OCI-LY1 (cell line): ENCODE measurements around the gene HLA-DRA.

Experiments used
- H2AFZ ChIP-seq: fragments of 200-600 bp; sonication (generic), shearing (Covaris generic); 2 replicates; pipeline ENCODE4 v1.6.0; 2014; ENCODE audit warnings: antibody characterized with exemption, mild to moderate bottlenecking, low read length
- H3F3A ChIP-seq: fragments of 200-600 bp; sonication (generic), shearing (Covaris generic); 2 replicates; pipeline ENCODE4 v1.6.0; 2014; ENCODE audit warnings: mild to moderate bottlenecking, antibody characterized with exemption, low read length, moderate library complexity; ENCODE audit not compliant: insufficient read depth
- H3K27ac ChIP-seq: fragments of 200-600 bp; sonication (generic); 2 replicates; pipeline ENCODE4 v1.5.1; 2014; ENCODE audit warnings: low read length, mixed run types, mild to moderate bottlenecking, low read depth; ENCODE audit not compliant: poor library complexity, severe bottlenecking
- H3K27me3 ChIP-seq: fragments of 200-600 bp; sonication (generic); 2 replicates; pipeline ENCODE4 v1.6.0; 2014; ENCODE audit warnings: antibody characterized with exemption, mild to moderate bottlenecking, low read length, moderate library complexity; ENCODE audit not compliant: insufficient read depth
- H3K36me3 ChIP-seq: fragments of 200-600 bp; sonication (generic); 2 replicates; pipeline ENCODE4 v1.6.1; 2014; ENCODE audit warnings: mild to moderate bottlenecking, antibody characterized with exemption, low read length, moderate library complexity, mixed read lengths; ENCODE audit not compliant: insufficient read depth
- H3K4me1 ChIP-seq: fragments of 200-600 bp; sonication (generic); 2 replicates; pipeline ENCODE4 v1.5.1; 2014; ENCODE audit warnings: mild to moderate bottlenecking, low read length, moderate library complexity; ENCODE audit not compliant: insufficient read depth, severe bottlenecking
- H3K4me2 ChIP-seq: fragments of 200-600 bp; sonication (generic), shearing (Covaris generic); 2 replicates; pipeline ENCODE4 v1.6.1; 2014; ENCODE audit warnings: low read length
- H3K4me3 ChIP-seq: fragments of 200-600 bp; sonication (generic); 2 replicates; pipeline ENCODE4 v1.5.1; 2014; ENCODE audit warnings: low read length, low read depth, mild to moderate bottlenecking, mixed read lengths; ENCODE audit not compliant: poor library complexity, severe bottlenecking
- H3K79me2 ChIP-seq: fragments of 200-600 bp; shearing (Covaris generic); 2 replicates; pipeline ENCODE4 v1.6.1; 2016; ENCODE audit warnings: mixed run types, low read length, mixed read lengths; ENCODE audit not compliant: insufficient read depth
- H3K9ac ChIP-seq: fragments of 200-600 bp; sonication (generic), shearing (Covaris generic); 2 replicates; pipeline ENCODE4 v1.6.1; 2014; ENCODE audit warnings: mild to moderate bottlenecking, low read length, mixed read lengths
- H3K9me2 ChIP-seq: fragments of 200-600 bp; sonication (generic), shearing (Covaris generic); 2 replicates; pipeline ENCODE4 v1.6.1; 2014; ENCODE audit warnings: low read depth, mild to moderate bottlenecking, low read length, mixed read lengths
- H3K9me3 ChIP-seq: fragments of 200-600 bp; shearing (Covaris generic); 2 replicates; pipeline ENCODE4 v1.6.1; 2014; ENCODE audit warnings: low read length, mixed read lengths
- H4K20me1 ChIP-seq: fragments of 200-600 bp; sonication (generic), shearing (Covaris generic); 2 replicates; pipeline ENCODE4 v1.6.0; 2016; ENCODE audit warnings: mild to moderate bottlenecking, low read length; ENCODE audit not compliant: insufficient read depth
- EZH2 ChIP-seq: fragments of 200-600 bp; sonication (generic), shearing (Covaris generic); IDR thresholded peaks from 2 replicates; pipeline ENCODE4 v1.8.0; 2017; ENCODE audit warnings: borderline replicate concordance, mixed run types, mild to moderate bottlenecking, antibody characterized with exemption, low read length, moderate library complexity, mixed read lengths
- TF ChIP-seq, protein P1 (sequence below): fragments of 200-600 bp; sonication (generic), shearing (Covaris generic); IDR thresholded peaks from 2 replicates; pipeline ENCODE4 v1.5.1; 2017; ENCODE audit warnings: mild to moderate bottlenecking, antibody characterized with exemption, low read length, moderate library complexity, mixed read lengths

HLA-DRA gene

GRCh38 chr6:32427934-32428474, 11.7 kb upstream of the HLA-DRA start:
- no peak overlapping the region for H3K4me2 ChIP-seq
- no peak for TF ChIP-seq EZH2
- TF ChIP-seq, protein P1, sequence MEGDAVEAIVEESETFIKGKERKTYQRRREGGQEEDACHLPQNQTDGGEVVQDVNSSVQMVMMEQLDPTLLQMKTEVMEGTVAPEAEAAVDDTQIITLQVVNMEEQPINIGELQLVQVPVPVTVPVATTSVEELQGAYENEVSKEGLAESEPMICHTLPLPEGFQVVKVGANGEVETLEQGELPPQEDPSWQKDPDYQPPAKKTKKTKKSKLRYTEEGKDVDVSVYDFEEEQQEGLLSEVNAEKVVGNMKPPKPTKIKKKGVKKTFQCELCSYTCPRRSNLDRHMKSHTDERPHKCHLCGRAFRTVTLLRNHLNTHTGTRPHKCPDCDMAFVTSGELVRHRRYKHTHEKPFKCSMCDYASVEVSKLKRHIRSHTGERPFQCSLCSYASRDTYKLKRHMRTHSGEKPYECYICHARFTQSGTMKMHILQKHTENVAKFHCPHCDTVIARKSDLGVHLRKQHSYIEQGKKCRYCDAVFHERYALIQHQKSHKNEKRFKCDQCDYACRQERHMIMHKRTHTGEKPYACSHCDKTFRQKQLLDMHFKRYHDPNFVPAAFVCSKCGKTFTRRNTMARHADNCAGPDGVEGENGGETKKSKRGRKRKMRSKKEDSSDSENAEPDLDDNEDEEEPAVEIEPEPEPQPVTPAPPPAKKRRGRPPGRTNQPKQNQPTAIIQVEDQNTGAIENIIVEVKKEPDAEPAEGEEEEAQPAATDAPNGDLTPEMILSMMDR: no peak
- no peak overlapping the region for H3K27ac ChIP-seq
- H4K20me1 ChIP-seq: no peaks in the 10 kb centered on the region
- no peaks in the 10 kb centered on the region for H3K9me3 ChIP-seq
- H2AFZ ChIP-seq: no peak overlapping the region
- H3K36me3 ChIP-seq: no peaks in the 10 kb centered on the region
- H3K4me3 ChIP-seq: no peak overlapping the region
- H3K9ac ChIP-seq: no peak overlapping the region
- H3K27me3 ChIP-seq: no peaks in the 10 kb centered on the region
- no peaks in the 10 kb centered on the region for H3K4me1 ChIP-seq
- H3F3A ChIP-seq: no peaks in the 10 kb centered on the region
- no peaks in the 10 kb centered on the region for H3K79me2 ChIP-seq
- H3K9me2 ChIP-seq: no peaks in the 10 kb centered on the region

GRCh38 chr6:32430179-32430578, 9.5 kb upstream of the HLA-DRA start:
- no peaks in the 10 kb centered on the region for H3K9me3 ChIP-seq
- no peak overlapping the region for H3K9ac ChIP-seq
- H3K27ac ChIP-seq: no peak overlapping the region
- H3K79me2 ChIP-seq: no peaks in the 10 kb centered on the region
- H3K4me1 ChIP-seq: no peaks in the 10 kb centered on the region
- no peak overlapping the region for H3K4me2 ChIP-seq
- H3K9me2 ChIP-seq: no peaks in the 10 kb centered on the region
- H2AFZ ChIP-seq: no peak overlapping the region
- H3K4me3 ChIP-seq: no peak overlapping the region
- no peaks in the 10 kb centered on the region for H3F3A ChIP-seq
- H3K36me3 ChIP-seq: no peaks in the 10 kb centered on the region
- no peaks in the 10 kb centered on the region for H4K20me1 ChIP-seq
- no peaks in the 10 kb centered on the region for H3K27me3 ChIP-seq
- TF ChIP-seq, protein P1: no peak
- no peak for TF ChIP-seq EZH2

DNA sequence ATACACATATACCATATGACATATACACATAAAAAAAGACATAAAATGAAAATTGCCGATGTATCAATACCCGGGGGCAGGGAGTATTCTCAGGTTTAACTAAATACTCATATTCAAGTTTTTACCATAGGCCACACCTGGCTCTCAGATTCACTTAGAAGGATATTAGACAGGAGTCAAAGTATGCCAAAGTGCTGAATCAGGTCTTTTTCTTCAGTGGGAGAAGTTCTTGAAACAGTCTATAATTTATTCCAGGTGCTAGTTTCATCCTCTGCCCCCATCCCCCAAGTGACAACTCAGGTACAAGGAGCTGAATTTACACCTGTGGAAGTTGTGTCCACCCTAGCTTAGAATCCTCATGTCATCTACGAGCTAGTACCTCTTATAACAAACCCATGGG, 8.5 kb upstream of the HLA-DRA start:
- Histone ChIP-seq H3K9ac (no peak overlapping the region), H2AFZ (no peak overlapping the region), H3K9me2 (no peaks in the 10 kb centered on the region), H3K9me3 (no peaks in the 10 kb centered on the region), H3K36me3 (no peaks in the 10 kb centered on the region), H3K4me1 (no peaks in the 10 kb centered on the region), H3K27ac (no peak overlapping the region), H3K4me2 (no peak overlapping the region), H3F3A (no peaks in the 10 kb centered on the region), H3K4me3 (no peak overlapping the region), H3K27me3 (no peaks in the 10 kb centered on the region), H3K79me2 (no peaks in the 10 kb centered on the region), H4K20me1 (no peaks in the 10 kb centered on the region)
- TF ChIP-seq EZH2: no peak
- TF ChIP-seq, protein P1: no peak
